HG03571 (cell line): ENCODE results near the gene IFNL1.
"Not testable (repeated sequence)": the region's sequence is repeated elsewhere in the genome, so short reads cannot be mapped to it uniquely, and the experiment has no call there.

Experiments used
- ATAC-seq: cut with Tn5 transposase; IDR thresholded peaks from one replicate; pipeline ENCODE4 v1.9.1; 2021; ENCODE audit not compliant: unreplicated experiment

IFNL1 gene

GRCh38 chr19:39296055-39296645, at the start of gene IFNL1:
Gene IFNL1 (plus strand): TSS chr19:39296407. CDS start chr19:39296422, 15 bp downstream.
- ATAC-seq: no peak

DNA sequence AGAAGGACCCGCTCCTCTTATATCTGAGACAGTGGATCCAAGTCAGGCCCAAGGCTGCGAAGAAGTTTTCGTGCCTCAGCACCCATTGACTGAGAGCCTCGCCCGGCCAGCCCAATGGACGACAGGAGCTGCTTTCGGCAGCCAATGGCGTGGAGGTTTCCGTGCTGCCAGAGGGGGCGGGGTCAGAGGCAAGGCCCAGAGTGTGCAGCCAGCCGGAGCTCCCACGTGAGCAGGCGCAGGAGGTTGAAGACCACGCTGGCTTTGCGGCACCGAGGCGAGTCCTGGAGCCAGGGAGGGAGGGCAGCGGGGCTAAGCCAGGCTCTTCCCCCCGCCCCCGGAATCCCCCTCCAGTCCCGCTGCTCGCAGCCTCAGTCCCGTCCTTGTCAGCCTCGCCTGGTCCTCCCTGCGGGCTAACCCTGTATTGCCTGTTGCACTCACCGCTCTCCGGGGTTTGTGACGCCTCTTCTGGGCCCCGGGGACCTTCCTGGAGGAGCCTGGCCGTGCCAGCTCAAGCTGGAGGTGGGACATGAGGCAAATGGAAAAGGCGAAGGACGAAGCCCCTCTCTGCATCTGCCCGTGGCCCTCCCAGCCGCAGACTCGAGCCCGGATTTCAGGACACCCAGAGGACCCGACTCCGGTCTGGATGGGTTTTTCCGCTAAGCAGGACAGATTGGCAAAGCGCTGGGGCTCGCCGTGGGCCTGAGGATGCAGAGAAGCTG, 49.1 kb upstream of the IFNL1 start:
- no peak for ATAC-seq

- no peak for ATAC-seq
Observed at GRCh38 chr19:39247701-39248664, 48.2 kb upstream of the IFNL1 start.

GRCh38 chr19:39248806-39249205, 47.4 kb upstream of the IFNL1 start, which contains the start of gene IFNL4:
Gene IFNL4 (minus strand): TSS chr19:39248856.
- ATAC-seq: no peak

GRCh38 chr19:39251081-39251480, 45.1 kb upstream of the IFNL1 start:
- ATAC-seq: no peak

DNA sequence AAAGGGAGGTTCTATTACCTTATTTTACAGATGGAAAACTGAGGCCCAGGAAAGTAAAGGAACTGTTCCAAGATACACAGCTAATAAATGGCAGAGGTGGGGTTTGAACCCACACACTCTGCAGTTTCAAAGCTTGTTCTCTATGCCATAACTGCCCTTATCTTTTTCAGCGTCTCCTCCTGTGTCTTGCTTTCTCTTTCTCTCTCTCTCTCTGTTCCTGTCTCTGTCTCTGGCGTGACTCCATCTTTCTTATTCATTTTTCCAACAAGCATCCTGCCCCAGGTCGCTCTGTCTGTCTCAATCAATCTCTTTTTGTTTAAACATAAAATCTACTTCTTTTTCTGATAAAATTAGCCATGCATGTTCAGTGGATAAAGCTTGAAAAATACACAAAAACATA, 44.4 kb upstream of the IFNL1 start:
- ATAC-seq: no peak

GRCh38 chr19:39252458-39252857, 43.7 kb upstream of the IFNL1 start:
- no peak for ATAC-seq

GRCh38 chr19:39253374-39254149, 42.6 kb upstream of the IFNL1 start:
- ATAC-seq: no peak

DNA sequence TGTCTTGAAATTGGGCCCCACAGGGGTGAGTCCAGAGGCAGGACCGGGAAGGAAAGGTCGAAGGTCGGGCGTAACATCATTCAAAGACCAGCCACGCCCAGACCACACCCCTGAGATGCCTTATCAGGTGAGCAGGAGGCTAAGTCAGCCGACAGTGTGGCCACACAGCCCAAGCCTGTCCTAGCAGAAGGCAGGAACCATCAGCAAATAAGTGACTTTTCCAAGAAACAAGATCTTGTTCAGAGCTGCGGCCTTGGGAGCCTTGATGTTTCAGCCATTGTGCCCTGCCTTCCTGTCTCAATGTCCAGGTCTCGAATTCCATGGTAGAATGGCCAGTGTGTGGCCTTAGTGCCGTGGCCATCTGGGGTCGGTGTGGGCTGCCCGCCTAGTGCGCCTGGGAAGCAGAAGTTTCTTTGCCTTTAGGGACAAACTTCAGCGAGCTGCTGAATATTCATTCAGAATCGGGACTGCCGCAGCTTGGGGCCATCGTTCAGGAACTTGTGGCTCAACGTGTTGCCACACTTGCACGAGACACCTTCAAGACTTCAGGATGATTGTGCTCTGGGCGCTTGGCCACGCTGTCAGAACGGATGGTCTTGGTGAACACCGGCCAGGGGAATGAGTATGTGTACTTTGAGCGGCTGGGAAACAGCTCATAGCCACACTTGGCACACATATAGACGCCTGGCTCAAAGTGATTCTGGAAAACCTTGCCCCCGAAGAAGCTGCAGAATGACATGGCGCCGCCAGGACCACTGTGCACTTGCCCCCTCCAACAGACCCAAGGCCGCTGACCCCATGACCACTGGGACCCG, 41.5 kb upstream of the IFNL1 start:
- no peak for ATAC-seq

DNA sequence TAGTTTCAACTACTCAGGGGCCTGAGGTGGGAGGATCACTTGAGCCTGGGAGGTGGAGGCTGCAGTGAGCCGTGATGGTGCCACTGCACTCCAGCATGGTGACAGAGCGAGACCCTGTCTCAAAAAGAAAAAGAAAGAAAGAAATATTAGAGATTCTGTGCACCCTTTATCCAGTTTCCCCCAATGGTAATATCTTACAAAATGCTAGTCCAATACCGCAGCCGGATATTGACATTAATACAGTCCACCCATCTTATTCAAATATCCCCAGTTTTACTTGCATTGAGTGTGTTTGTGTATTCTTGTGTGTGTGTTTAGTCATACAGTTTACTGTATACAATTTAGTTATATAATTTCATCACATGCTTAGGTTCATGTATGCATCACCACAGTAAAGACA, 39.0 kb upstream of the IFNL1 start:
- no peak for ATAC-seq

DNA sequence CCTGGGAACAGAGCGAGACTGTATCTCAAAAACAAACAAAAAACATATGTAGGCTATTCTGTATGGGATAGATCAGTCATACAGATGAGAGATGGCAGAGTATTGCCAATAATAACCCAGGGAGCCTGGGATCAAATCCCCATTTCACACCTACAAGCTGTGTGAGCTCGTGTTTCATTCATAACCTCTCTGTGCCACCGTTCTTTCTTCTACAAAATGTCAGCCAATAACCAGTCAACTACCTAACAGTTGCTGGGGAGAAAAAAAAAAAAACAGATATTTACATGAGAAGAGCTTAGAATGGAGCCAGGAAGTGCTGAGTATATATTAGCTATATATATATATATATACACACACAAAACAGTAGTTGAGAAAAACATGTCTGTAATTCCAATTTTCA, 34.5 kb upstream of the IFNL1 start:
- no peak for ATAC-seq

DNA sequence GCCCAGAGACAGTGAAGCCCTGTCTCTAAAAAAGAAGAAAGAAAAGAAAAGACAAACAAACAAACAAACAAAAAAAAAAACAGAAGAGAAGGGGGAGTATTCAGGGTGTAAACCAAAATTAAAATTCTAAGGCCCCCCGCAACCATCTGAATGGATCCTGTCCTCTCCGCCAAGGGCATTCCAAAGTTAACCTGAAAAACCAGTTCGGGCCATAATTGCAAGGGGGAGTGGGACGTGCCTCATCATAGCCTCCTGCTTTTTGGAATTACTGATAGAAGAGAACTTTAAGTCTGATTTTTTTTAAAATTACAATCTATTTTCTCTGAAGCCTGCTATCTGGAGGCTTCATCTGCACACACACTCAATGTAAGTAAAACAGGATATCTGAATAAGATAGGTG, 33.7 kb upstream of the IFNL1 start:
- ATAC-seq: no peak

DNA sequence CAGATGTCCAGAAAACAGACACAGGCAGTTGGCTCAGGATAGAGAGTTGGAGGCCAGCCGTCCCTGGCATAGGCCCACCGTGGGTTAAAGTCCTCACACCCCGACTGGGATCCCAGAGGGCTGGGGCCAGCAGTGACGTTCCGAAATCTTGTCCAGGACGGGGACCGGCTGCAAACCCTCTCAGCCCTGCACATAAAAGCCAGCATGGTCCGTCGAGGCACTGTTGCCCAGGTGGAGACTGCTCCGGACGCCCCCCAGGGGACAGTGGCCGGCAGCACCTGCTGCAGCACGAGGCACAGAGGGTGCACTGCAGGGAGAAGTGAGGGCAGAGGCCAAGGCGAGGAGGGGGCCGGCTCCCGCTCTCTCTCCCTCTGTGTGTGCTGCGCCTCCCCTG, 32.3 kb upstream of the IFNL1 start:
- ATAC-seq: no peak

GRCh38 chr19:39264306-39265290, 31.6 kb upstream of the IFNL1 start:
- no peak for ATAC-seq

- no peak for ATAC-seq
Observed at GRCh38 chr19:39265321-39265916, 30.8 kb upstream of the IFNL1 start.

GRCh38 chr19:39268085-39268484, 28.1 kb upstream of the IFNL1 start, which contains the start of gene IFNL2:
Gene IFNL2 (plus strand): TSS chr19:39268396. CDS start chr19:39268569, 173 bp downstream.
- not testable (repeated sequence) for ATAC-seq

- not testable (repeated sequence) for ATAC-seq
Observed at GRCh38 chr19:39268531-39269223, 27.5 kb upstream of the IFNL1 start.

DNA sequence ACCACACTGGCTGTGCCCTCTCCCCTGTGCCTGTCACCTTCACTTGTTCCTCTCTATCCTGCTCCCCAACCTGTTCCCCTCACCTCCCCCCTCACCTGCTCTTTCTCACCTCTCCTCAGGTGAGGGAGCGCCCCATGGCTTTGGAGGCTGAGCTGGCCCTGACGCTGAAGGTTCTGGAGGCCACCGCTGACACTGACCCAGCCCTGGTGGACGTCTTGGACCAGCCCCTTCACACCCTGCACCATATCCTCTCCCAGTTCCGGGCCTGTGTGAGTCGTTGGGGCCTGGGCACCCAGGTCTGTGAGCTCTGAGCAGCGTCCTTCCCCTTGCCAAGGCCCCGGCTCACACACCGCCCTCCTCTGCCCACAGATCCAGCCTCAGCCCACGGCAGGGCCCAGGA, 26.8 kb upstream of the IFNL1 start:
- ATAC-seq: not testable (repeated sequence)
